K562 (cell line): ENCODE data around the gene MCU. TPM values are rescaled to one million over a fixed set of nuclear protein-coding genes. Genes with fewer than 3 reads are reported as not detected.
A peak's percentile ranks its signal among the peaks of the same experiment; 100 is the strongest.

Experiments used
- ATAC-seq: fragments of 200-7000 bp; cut with Tn5 transposase; 3 replicates; pipeline ENCODE4 v1.9.1; 2020; ENCODE audit warnings: moderate library complexity
- BruUV-seq: library from RNA; stranded (reverse); fragments of 400-500 nt; replicated peaks from 2 replicates; lab custom pipeline; 2021; lab: Mats Ljungman, UMichigan
- CTCF ChIA-PET: fragments of 300-600 bp; formaldehyde crosslinking; extraction: SDS; loops from one replicate; lab custom pipeline; 2021; ENCODE audit warnings: low intra/inter-chr PET ratio; lab: Yijun Ruan, JAX
- POLR2A ChIA-PET: fragments of 300-600, 350-650 bp; sonication (Branson Sonifier 250); formaldehyde crosslinking; extraction: SDS; loops from one replicate; lab custom pipeline; 2021; ENCODE audit warnings: antibody characterized with exemption, inconsistent platforms; lab: Yijun Ruan, JAX
- DNase-seq, 4 experiments: peaks; one replicate each; pipeline versions ENCODE4 v3.0.0 to v3.0.0-alpha.2; 2011 to 2018; ENCODE audit warnings: low spot score in 3 of 4, mixed read lengths in 3 of 4; ENCODE audit errors: extremely low read depth in 1 of 4
- FAIRE-seq: peaks from 2 replicates; lab custom pipeline; 2011; peaks lifted over from hg19 to GRCh38; lab: Jason Lieb, UNC
- H2AFZ ChIP-seq: 2 replicates; pipeline ENCODE4 v1.6.0; 2011; ENCODE audit warnings: low read depth, low read length, control low read depth, inconsistent platforms
- H3K27ac ChIP-seq: fragments of 200-600 bp; 3 replicates; pipeline ENCODE4 v1.8.0; 2011; ENCODE audit warnings: low read depth, mild to moderate bottlenecking, control low read depth, inconsistent platforms, low read length, moderate library complexity, mixed read lengths; ENCODE audit errors: extremely low read depth
- H3K27me3 ChIP-seq, 2 experiments: fragments of 300-600 bp in 1 of 2; 2 replicates in 1 of 2; 3 replicates in 1 of 2; pipeline versions ENCODE4 v1.6.0 to v1.8.0; 2011; ENCODE audit warnings: inconsistent platforms in 2 of 2, low read length in 2 of 2, mild to moderate bottlenecking in 1 of 2, mixed read lengths in 1 of 2, moderate library complexity in 1 of 2; ENCODE audit not compliant: control insufficient read depth in 2 of 2, insufficient read depth in 2 of 2
- H3K36me3 ChIP-seq: fragments of 300-600 bp; 3 replicates; pipeline ENCODE4 v1.8.0; 2011; ENCODE audit warnings: mild to moderate bottlenecking, low read length, inconsistent platforms; ENCODE audit not compliant: control insufficient read depth, insufficient read depth
- H3K4me1 ChIP-seq, 2 experiments: fragments of 200-600 bp in 1 of 2; replicated peaks in 1 of 2; 2 replicates in 1 of 2; 3 replicates in 1 of 2; pipeline versions ENCODE4 v1.5.1 to v1.8.0; 2011; ENCODE audit warnings: inconsistent platforms in 2 of 2, low read length in 2 of 2, mild to moderate bottlenecking in 1 of 2, mixed read lengths in 1 of 2, moderate library complexity in 1 of 2; ENCODE audit not compliant: control insufficient read depth in 2 of 2, insufficient read depth in 2 of 2
- H3K4me2 ChIP-seq: 2 replicates; pipeline ENCODE4 v1.6.1; 2011; ENCODE audit warnings: low read length, control low read depth, inconsistent platforms, mixed read lengths; ENCODE audit not compliant: insufficient read depth
- H3K4me3 ChIP-seq: fragments of 200-600 bp; sonication (generic), shearing (Covaris generic); 2 replicates; pipeline ENCODE4 v1.5.1; 2016; ENCODE audit warnings: control low read depth, inconsistent platforms
- H3K79me2 ChIP-seq: fragments of 200-600 bp; 3 replicates; pipeline ENCODE4 v1.8.0; 2011; ENCODE audit warnings: low read length, inconsistent platforms; ENCODE audit not compliant: control insufficient read depth, insufficient read depth
- H3K9ac ChIP-seq, 2 experiments: 2 replicates each; pipeline versions ENCODE4 v1.6.0 to v1.6.1; 2011; ENCODE audit warnings: low read depth in 2 of 2, low read length in 2 of 2, control low read depth in 1 of 2, inconsistent platforms in 1 of 2, mild to moderate bottlenecking in 1 of 2, mixed read lengths in 1 of 2; ENCODE audit not compliant: insufficient read depth in 1 of 2
- H3K9me1 ChIP-seq: one replicate; pipeline ENCODE4 v1.6.0; 2011; ENCODE audit warnings: inconsistent platforms, mild to moderate bottlenecking, low read length, moderate library complexity; ENCODE audit not compliant: control insufficient read depth, insufficient read depth
- H3K9me3 ChIP-seq: replicated peaks from 2 replicates; pipeline ENCODE4 v1.5.1; 2011; ENCODE audit warnings: low read depth, low read length, inconsistent platforms; ENCODE audit not compliant: control insufficient read depth, insufficient read depth
- H4K20me1 ChIP-seq: replicated peaks from 2 replicates; pipeline ENCODE4 v1.6.1; 2011; ENCODE audit warnings: low read length, inconsistent platforms, mixed read lengths; ENCODE audit not compliant: control insufficient read depth, insufficient read depth
- ARID1B ChIP-seq: fragments of 450-650 bp; IDR thresholded peaks from 2 replicates; pipeline ENCODE4 v1.6.1; 2016; ENCODE audit warnings: antibody characterized with exemption, mild to moderate bottlenecking, inconsistent platforms
- DPF2 ChIP-seq: fragments of 450-650 bp; IDR thresholded peaks from 2 replicates; pipeline ENCODE4 v1.6.1; 2016
- E2F3 ChIP-seq: fragments of 250-450 bp; sonication (Bioruptor Pico); IDR thresholded peaks from 2 replicates; pipeline ENCODE4 v1.4.0; 2020; ENCODE audit warnings: mild to moderate bottlenecking
- EGR1 ChIP-seq: fragments of 450-650 bp; conservative IDR thresholded peaks from 2 replicates; pipeline ENCODE4 v1.6.1; 2017; ENCODE audit warnings: mild to moderate bottlenecking
- EP400 ChIP-seq: fragments of 450-650 bp; IDR thresholded peaks from 2 replicates; pipeline ENCODE4 v1.6.1; 2017; ENCODE audit warnings: antibody characterized with exemption, mild to moderate bottlenecking, moderate library complexity
- KDM1A ChIP-seq, 2 experiments: fragments of 450-650 bp; IDR thresholded peaks; 2 replicates each; pipeline ENCODE4 v1.6.1; 2016; ENCODE audit warnings: mild to moderate bottlenecking in 2 of 2
- KLF16 ChIP-seq: IDR thresholded peaks from 2 replicates; pipeline ENCODE4 v1.6.1; 2016; ENCODE audit warnings: antibody characterized with exemption
- MEF2D ChIP-seq: conservative IDR thresholded peaks from 2 replicates; pipeline ENCODE4 v1.6.1; 2016; ENCODE audit warnings: low read depth, missing genetic modification characterization, missing compliant biosample characterization
- MEIS2 ChIP-seq: fragments of 450-650 bp; IDR thresholded peaks from 2 replicates; pipeline ENCODE4 v1.6.1; 2014; ENCODE audit warnings: mild to moderate bottlenecking; ENCODE audit not compliant: partially characterized antibody
- NCOA2 ChIP-seq, 2 experiments: fragments of 450-650 bp; IDR thresholded peaks; 2 replicates each; pipeline ENCODE4 v1.6.1; 2018; ENCODE audit warnings: mild to moderate bottlenecking in 2 of 2, moderate library complexity in 1 of 2; ENCODE audit not compliant: partially characterized antibody in 2 of 2
- SMARCA4 ChIP-seq: fragments of 450-650 bp; IDR thresholded peaks from 2 replicates; pipeline ENCODE4 v1.6.1; 2016
- SMARCB1 ChIP-seq: IDR thresholded peaks from 2 replicates; pipeline ENCODE4 v1.6.1; 2011; ENCODE audit warnings: improper control_type of control experiment, low read depth; ENCODE audit not compliant: insufficient read length
- SMARCE1 ChIP-seq: fragments of 450-650 bp; IDR thresholded peaks from 2 replicates; pipeline ENCODE4 v1.7.1; 2016; ENCODE audit warnings: mild to moderate bottlenecking
- VEZF1 ChIP-seq: fragments of 200-800 bp; sonication (Bioruptor generic); IDR thresholded peaks from 2 replicates; pipeline ENCODE4 v1.6.1; 2017; ENCODE audit warnings: missing genetic modification characterization, missing compliant biosample characterization
- ZNF324 ChIP-seq: fragments of 250-450 bp; sonication (Bioruptor Pico); IDR thresholded peaks from 2 replicates; pipeline ENCODE4 v1.4.0; 2020; ENCODE audit warnings: mild to moderate bottlenecking
- ZNF583 ChIP-seq: fragments of 250-450 bp; sonication (Bioruptor Pico); IDR thresholded peaks from 2 replicates; pipeline ENCODE4 v1.4.0; 2020
- ZNF766 ChIP-seq: fragments of 200-800 bp; sonication (Bioruptor generic); conservative IDR thresholded peaks from 2 replicates; pipeline ENCODE4 v1.6.1; 2016; ENCODE audit warnings: missing genetic modification characterization, missing compliant biosample characterization
- WGBS: fragments of 100-300 bp; shearing (Covaris generic); methylation state at CpG from one replicate; pipeline ENCODE4 v1.1.6; 2016; ENCODE audit warnings: low coverage, mixed read lengths; ENCODE audit not compliant: insufficient coverage; ENCODE audit errors: missing lambda C conversion rate; 5-methylcytosine and 5-hydroxymethylcytosine counted together
- in situ Hi-C: fragments of 300-500 bp; cut with MboI; formaldehyde crosslinking; loops from 4 replicates; pipeline ENCODE4 v1.15.0; 2018; ENCODE audit warnings: inconsistent platforms, mixed read lengths
- intact Hi-C: fragments of 100-400 bp; cut with micrococcal nuclease; formaldehyde crosslinking; loops from 2 replicates; pipeline ENCODE4 v1.14.2; 2022
- polyA plus RNA-seq, 8 experiments: library from polyadenylated mRNA; depleted of rRNA in 4 of 8; stranded (reverse) in 5 of 8; unstranded in 3 of 8; fragments of >200 nt; fragmentation: Nextera tagmentation in 2 of 8; fragmentation: Illumina TruSeq in 1 of 8; extraction: Ambion mirVana in 2 of 8; extraction: Trizol in 1 of 8; gene quantifications; 2 replicates each; pipeline versions ENCODE4 v1.2.1 to v1.2.3, GENCODE V29; 2011 to 2014; ENCODE audit warnings: inconsistent platforms in 1 of 8, missing spikeins in 1 of 8
- total RNA-seq, 7 experiments: library from RNA; depleted of rRNA in 6 of 7; stranded (reverse); fragments of >200 nt in 6 of 7; fragmentation: Illumina TruSeq in 2 of 7; extraction: Trizol in 2 of 7; gene quantifications; 2 replicates each; pipeline versions ENCODE4 v1.2.1 to v1.2.3, GENCODE V29; 2011 to 2021; ENCODE audit warnings: low replicate concordance in 1 of 7

The MCU gene
- total and polyA plus RNA-seq, 9 of the 15 experiments (the other 6 are each of a cell fraction or from before 2014, with no cell fraction given) = 8.2 to 88.8 (median 21.3) TPM

GRCh38 chr10:72728462-72728861 is 36.5 kb downstream of the MCU start:
- POLR2A ChIA-PET = interaction anchor here (0.6 to 2.8 kb wide), 5 partner anchors 8 to 32 kb away, joined by 3 to 9 read pairs (median 3); no protein-coding TSS in a partner anchor
- in situ Hi-C loops = no loop called here

More at GRCh38 chr10:72728462-72728861, 36.5 kb downstream of the MCU start:
- Histone ChIP-seq H3K9me3 (no peaks in the 10 kb centered on the region), H3K4me2 (no peak overlapping the region), H3K79me2 (no peaks in the 10 kb centered on the region), H2AFZ (no peak overlapping the region), H3K27me3 (no peaks in the 10 kb centered on the region), H3K9me1 (no peaks in the 10 kb centered on the region), H4K20me1 (no peaks in the 10 kb centered on the region), H3K36me3 (no peaks in the 10 kb centered on the region), H3K27ac (no peak overlapping the region), H3K4me1 (peaks cover 0 to 17% of the 10 kb centered on the region in 2 experiments; a peak in 2 of 5 replicates), H3K9ac (no peak overlapping the region), H3K4me3 (no peak overlapping the region)
- DNase-seq = peak in 2 of 4 experiments; percentile 22 to 31
- intact Hi-C loops = no loop called here
- no peak for FAIRE-seq
- CTCF ChIA-PET = no interaction called here
- peak; percentile 64 for ATAC-seq
- TF ChIP-seq MEIS2 (no peak), KLF16 (peak; percentile 31; the same call in 1 of the 2 replicates), VEZF1 (CRISPR knock-in tag) (peak; percentile 18; the same call in 1 of the 2 replicates), E2F3 (CRISPR knock-in tag) (no peak), ARID1B (peak; percentile 49; the same call in 1 of the 2 replicates), NCOA2 (IDR thresholded peaks at IDR 0.05; ENCODE audit: partially characterized antibody in 2 of 2) (peak in 1 of 2 experiments; percentile 5), ZNF583 (CRISPR knock-in tag) (no peak), SMARCA4 (peak; percentile 47), ZNF324 (CRISPR knock-in tag) (no peak), EP400 (no peak), EGR1 (peak; percentile 93), KDM1A (IDR thresholded peaks at IDR 0.05) (0 out of 4 replicates have a peak, but pooled peaks have one; percentile 22 to 30), SMARCE1 (peak; percentile 63), MEF2D (tag) (0 out of 2 replicates have a peak, but pooled peaks have one; percentile 21), SMARCB1 (no peak), DPF2 (peak; percentile 51; the same call in 1 of the 2 replicates), ZNF766 (CRISPR knock-in tag) (no peak)
- 12% methylated on average over 2 of the region's 2 CpGs for WGBS
- BruUV-seq = no TSS peak
